Measurements from ENCODE around the gene INSYN2B. TPM values are rescaled to one million over a fixed set of nuclear protein-coding genes. Genes with fewer than 3 reads are reported as not detected.

Gene INSYN2B
- total RNA-seq, 4 donors from 2014 or later = not detected

DNA sequence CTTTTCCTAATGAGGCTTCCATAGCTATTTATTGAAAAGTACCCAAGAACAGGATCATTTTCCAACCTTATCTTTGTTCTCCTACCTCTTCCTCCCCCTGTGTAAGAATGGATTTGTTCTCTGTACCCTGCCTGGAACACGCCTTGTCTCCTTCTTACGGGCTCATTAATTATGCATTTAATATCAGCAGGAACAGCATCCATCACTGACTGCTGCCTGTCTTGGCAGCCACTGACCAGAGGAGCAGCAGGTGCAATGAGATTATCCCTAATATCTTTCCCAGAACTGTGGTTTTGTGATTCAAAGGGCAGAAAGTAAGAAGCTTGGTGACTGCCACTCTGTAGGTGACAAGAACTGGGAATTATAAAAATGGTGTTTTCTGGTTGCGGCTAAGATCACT, 19.3 kb upstream of the INSYN2B start:
- ATAC-seq = no peak
- Histone ChIP-seq H3K4me3 (no peak overlapping the region), H3K9me3 (no peaks in the 10 kb centered on the region), H3K4me1 (no peaks in the 10 kb centered on the region), H3K27me3 (no peaks in the 10 kb centered on the region), H3K27ac (no peak overlapping the region), H3K36me3 (no peaks in the 10 kb centered on the region)
- TF ChIP-seq, protein P1, sequence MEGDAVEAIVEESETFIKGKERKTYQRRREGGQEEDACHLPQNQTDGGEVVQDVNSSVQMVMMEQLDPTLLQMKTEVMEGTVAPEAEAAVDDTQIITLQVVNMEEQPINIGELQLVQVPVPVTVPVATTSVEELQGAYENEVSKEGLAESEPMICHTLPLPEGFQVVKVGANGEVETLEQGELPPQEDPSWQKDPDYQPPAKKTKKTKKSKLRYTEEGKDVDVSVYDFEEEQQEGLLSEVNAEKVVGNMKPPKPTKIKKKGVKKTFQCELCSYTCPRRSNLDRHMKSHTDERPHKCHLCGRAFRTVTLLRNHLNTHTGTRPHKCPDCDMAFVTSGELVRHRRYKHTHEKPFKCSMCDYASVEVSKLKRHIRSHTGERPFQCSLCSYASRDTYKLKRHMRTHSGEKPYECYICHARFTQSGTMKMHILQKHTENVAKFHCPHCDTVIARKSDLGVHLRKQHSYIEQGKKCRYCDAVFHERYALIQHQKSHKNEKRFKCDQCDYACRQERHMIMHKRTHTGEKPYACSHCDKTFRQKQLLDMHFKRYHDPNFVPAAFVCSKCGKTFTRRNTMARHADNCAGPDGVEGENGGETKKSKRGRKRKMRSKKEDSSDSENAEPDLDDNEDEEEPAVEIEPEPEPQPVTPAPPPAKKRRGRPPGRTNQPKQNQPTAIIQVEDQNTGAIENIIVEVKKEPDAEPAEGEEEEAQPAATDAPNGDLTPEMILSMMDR (IDR thresholded peaks at IDR 0.05) = no peak
- no peak for TF ChIP-seq POLR2A (IDR thresholded peaks at IDR 0.05)
- TF ChIP-seq POLR2AphosphoS5 (IDR thresholded peaks at IDR 0.05) = no peak
- TF ChIP-seq EP300 (IDR thresholded peaks at IDR 0.05) = no peak
- 77 to 90% methylated on average over 3 of the region's 3 CpGs for WGBS, 2 donors (ENCODE audit: low coverage in 1 of 2)

DNA sequence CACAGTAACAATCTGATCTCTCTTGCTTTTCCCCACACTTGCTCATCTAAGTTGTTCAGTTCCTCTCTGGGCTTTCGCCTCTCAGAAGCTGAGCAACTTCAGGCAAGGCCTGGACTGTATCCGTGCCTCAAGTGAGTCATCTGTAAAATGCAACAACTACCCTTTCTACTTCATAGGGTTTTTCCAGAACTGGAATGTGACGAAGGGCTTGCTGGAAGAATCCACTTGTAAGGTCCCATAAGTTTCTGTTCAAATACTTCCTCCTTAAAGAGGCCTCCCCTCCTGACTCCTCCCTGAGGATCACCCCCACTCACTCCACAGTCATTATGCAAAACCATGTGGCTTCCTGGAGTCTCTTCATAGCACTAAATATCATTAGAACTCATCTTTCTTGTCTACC, 17.5 kb upstream of the INSYN2B start:
- H3K36me3 ChIP-seq = no peaks in the 10 kb centered on the region
- 100% methylated on average over 1 of the region's 3 CpGs for WGBS, 2 donors (ENCODE audit: low coverage in 1 of 2)

DNA sequence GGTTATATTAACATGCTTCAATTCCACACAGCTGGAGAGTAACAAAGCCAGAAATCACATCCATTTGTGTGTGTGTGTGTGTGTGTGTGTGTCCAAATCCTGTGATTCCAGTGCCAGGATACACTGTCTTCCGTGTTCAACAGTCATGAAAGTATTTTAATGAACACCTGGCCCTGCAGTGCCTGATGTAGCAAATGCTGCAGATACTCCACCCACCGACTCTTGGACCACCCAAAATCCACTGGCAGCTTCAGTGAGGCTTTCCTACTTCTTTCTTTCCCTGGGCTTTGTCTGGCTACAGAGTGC, 13.1 kb upstream of the INSYN2B start:
- H3K9me3 ChIP-seq = no peaks in the 10 kb centered on the region

More for the DNA sequence above, 17.5 kb upstream of the INSYN2B start:
- Histone ChIP-seq H3K9me3 (no peaks in the 10 kb centered on the region), H3K27ac (no peak overlapping the region), H3K4me3 (no peak overlapping the region), H3K27me3 (no peaks in the 10 kb centered on the region), H3K4me1 (no peaks in the 10 kb centered on the region)
- TF ChIP-seq POLR2AphosphoS5 (IDR thresholded peaks at IDR 0.05) (no peak), POLR2A (IDR thresholded peaks at IDR 0.05) (no peak), EP300 (IDR thresholded peaks at IDR 0.05) (no peak)
- TF ChIP-seq, protein P1 (IDR thresholded peaks at IDR 0.05) = no peak
- ATAC-seq = no peak

DNA sequence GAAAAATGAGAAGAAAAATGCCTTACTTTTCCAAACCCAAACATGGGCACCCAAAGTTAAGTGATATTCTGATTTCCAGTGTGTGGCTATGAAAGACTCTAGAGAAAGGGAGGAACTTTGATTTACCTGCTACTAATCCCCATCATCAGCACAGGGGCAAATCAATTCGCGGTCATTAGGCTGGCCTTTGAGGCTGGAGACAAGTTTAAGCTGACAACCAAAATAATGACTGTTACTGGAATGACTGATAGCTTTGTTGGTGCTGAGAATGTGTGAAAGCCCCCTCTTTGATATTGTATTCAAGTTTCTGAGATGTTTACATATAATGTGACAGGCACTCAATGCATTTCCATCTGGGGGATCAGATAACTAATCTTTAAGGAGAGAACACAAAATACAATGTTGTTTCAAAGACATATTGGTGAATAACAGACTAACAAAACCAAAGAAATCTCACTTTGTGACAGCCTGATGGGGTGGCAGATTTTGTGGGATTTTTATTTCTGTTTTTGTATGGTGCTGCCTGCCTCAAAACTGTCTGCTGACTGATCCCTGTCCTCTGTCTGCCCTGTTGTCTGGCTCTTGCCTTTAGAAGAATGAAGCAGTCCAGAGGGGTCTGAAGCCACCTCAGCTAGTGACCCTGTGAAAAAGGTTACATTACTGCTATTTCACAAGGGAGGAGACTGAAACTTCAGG, 12.6 kb upstream of the INSYN2B start:
- TF ChIP-seq EP300 (IDR thresholded peaks at IDR 0.05) (no peak), POLR2A (IDR thresholded peaks at IDR 0.05) (no peak), POLR2AphosphoS5 (IDR thresholded peaks at IDR 0.05) (no peak)
- TF ChIP-seq, protein P1 (IDR thresholded peaks at IDR 0.05) = no peak
- no peaks in the 10 kb centered on the region for H3K4me1 ChIP-seq
- H3K9me3 ChIP-seq = no peaks in the 10 kb centered on the region
- no peaks in the 10 kb centered on the region for H3K36me3 ChIP-seq
- no peak overlapping the region for H3K27ac ChIP-seq
- H3K27me3 ChIP-seq = peaks cover 18% of the 10 kb centered on the region
- no peak overlapping the region for H3K4me3 ChIP-seq
- ATAC-seq = no peak
- 67 to 79% methylated on average over 2 of the region's 2 CpGs for WGBS, 2 donors (ENCODE audit: low coverage in 1 of 2)

More for the DNA sequence above, 13.1 kb upstream of the INSYN2B start:
- WGBS, 2 donors (ENCODE audit: low coverage in 1 of 2) = 0 to 8% methylated on average over 1 to 2 of the region's 2 CpGs
- no peaks in the 10 kb centered on the region for H3K4me1 ChIP-seq
- H3K27ac ChIP-seq = no peak overlapping the region
- no peak overlapping the region for H3K4me3 ChIP-seq
- H3K27me3 ChIP-seq = peaks cover 18% of the 10 kb centered on the region
- no peak for ATAC-seq
- no peaks in the 10 kb centered on the region for H3K36me3 ChIP-seq
- no peak for TF ChIP-seq EP300 (IDR thresholded peaks at IDR 0.05)

DNA sequence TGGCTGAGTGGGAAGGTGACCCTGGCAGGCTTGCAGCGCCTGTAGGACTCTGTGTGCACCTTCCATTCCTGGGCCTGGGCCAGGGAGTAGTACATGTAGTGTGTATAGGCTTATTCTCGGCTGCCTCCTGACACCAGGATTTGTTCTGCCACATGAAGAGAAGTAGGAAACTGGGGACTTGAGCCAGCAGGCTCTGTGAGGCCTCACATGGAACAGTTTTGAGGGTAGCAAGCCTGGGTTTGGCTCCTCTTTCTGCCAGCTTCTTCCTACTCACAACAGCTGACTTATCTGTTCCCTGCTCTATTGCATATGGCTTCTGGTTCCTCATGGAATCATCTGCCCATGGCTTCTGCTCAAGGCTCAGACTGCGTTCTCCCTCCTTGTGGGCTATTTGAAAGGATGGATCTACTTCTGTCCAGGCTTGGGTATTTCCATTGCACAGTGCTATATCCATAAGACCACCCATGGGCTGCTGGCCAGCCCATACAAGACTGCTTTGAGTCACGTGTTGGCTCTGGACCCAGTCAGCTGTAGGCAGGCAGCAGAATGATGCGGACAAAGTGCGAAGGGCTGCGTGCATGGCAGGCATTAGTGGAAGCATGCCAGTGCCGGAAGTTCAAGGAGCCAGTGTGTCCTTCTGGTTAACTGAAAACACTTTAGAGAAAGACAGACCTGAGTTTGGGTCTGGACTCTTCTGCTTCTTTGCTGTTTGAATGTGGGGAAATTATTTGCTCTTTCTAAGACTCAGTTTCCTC, 11.0 kb upstream of the INSYN2B start:
- WGBS, 2 donors (ENCODE audit: low coverage in 1 of 2) = 74 to 90% methylated on average over 3 to 4 of the region's 8 CpGs
- H3K4me3 ChIP-seq = no peak overlapping the region
- no peak overlapping the region for H3K27ac ChIP-seq
- no peaks in the 10 kb centered on the region for H3K9me3 ChIP-seq
- no peak for ATAC-seq
- no peaks in the 10 kb centered on the region for H3K36me3 ChIP-seq
- TF ChIP-seq EP300 (IDR thresholded peaks at IDR 0.05) = no peak
- no peak for TF ChIP-seq POLR2AphosphoS5 (IDR thresholded peaks at IDR 0.05)
- no peak for TF ChIP-seq POLR2A (IDR thresholded peaks at IDR 0.05)
- TF ChIP-seq, protein P1 (IDR thresholded peaks at IDR 0.05) = no peak
- H3K27me3 ChIP-seq = peaks cover 18% of the 10 kb centered on the region
- no peaks in the 10 kb centered on the region for H3K4me1 ChIP-seq

All from gastroesophageal sphincter (tissue), 4 donors.